ENCODE results near the gene NAT16. TPM values are rescaled to one million over a fixed set of nuclear protein-coding genes. Genes with fewer than 3 reads are reported as not detected.

Gene NAT16
- total and polyA plus RNA-seq, 2 experiments from 2014 or later = 0.21 to 0.31 TPM

GRCh38 chr7:101222275-101222830 lies 42.3 kb upstream of the NAT16 start (continued):
- TF ChIP-seq EZH2 (IDR thresholded peaks at IDR 0.05; ENCODE audit: low read depth, unreplicated experiment) (no peak), ZNF331 (CRISPR knock-in tag; IDR thresholded peaks at IDR 0.05; ENCODE audit: low read depth) (no peak)

GRCh38 chr7:101220295-101220694 lies 40.2 kb upstream of the NAT16 start:
- no peak overlapping the region for H3K4me3 ChIP-seq
- no peak for TF ChIP-seq EZH2 (IDR thresholded peaks at IDR 0.05; ENCODE audit: low read depth, unreplicated experiment)
- peaks cover 12% of the 10 kb centered on the region for H3K4me1 ChIP-seq (ENCODE audit: insufficient read depth)
- ATAC-seq (no peak), DNase-seq (ENCODE audit: low spot score) (no peak)
- Mint-ChIP-seq H3K36me3 (ENCODE audit: low read depth) (peaks cover 29% of the 10 kb centered on the region), H3K4me1 (peaks cover 24% of the 10 kb centered on the region), H3K4me3 (no peak overlapping the region), H3K27me3 (ENCODE audit: insufficient read depth, low read depth, poor library complexity) (peaks cover 16% of the 10 kb centered on the region), H3K9me3 (no peaks in the 10 kb centered on the region), H3K27ac (no peak overlapping the region)
- H3K27ac ChIP-seq (ENCODE audit: low read depth) = no peak overlapping the region
- peaks cover 10% of the 10 kb centered on the region; the same call in 1 of the 2 replicates for H3K36me3 ChIP-seq (ENCODE audit: insufficient read depth)
- H3K27me3 ChIP-seq (ENCODE audit: insufficient read depth) = no peaks in the 10 kb centered on the region
- no peak overlapping the region for H3K4me2 ChIP-seq
- H3K79me2 ChIP-seq (replicated peaks; ENCODE audit: insufficient read depth) = peaks cover 32% of the 10 kb centered on the region
- H4K20me1 ChIP-seq (replicated peaks; ENCODE audit: insufficient read depth) = peaks cover 4% of the 10 kb centered on the region; the same call in 1 of the 2 replicates
- H2AFZ ChIP-seq = no peak overlapping the region
- H3K9me2 ChIP-seq (ENCODE audit: insufficient read depth) = no peaks in the 10 kb centered on the region
- H3F3A ChIP-seq (replicated peaks; ENCODE audit: low read depth) = 0 out of 2 replicates have a peak, but pooled peaks cover 3% of the 10 kb centered on the region

GRCh38 chr7:101218236-101219125 lies 38.4 kb upstream of the NAT16 start:
- Histone ChIP-seq H3K36me3 (ENCODE audit: insufficient read depth) (no peaks in the 10 kb centered on the region), H3K79me2 (replicated peaks; ENCODE audit: insufficient read depth) (peaks cover 32% of the 10 kb centered on the region), H3K4me3 (peak overlapping the region; percentile 64), H3K4me2 (peak overlapping the region; percentile 80), H3K4me1 (ENCODE audit: insufficient read depth) (peaks cover 12% of the 10 kb centered on the region), H3K9me2 (ENCODE audit: insufficient read depth) (no peaks in the 10 kb centered on the region), H4K20me1 (replicated peaks; ENCODE audit: insufficient read depth) (0 out of 2 replicates have a peak, but pooled peaks cover 4% of the 10 kb centered on the region), H2AFZ (0 out of 2 replicates have a peak overlapping the region, but pooled peaks have one; percentile 15), H3F3A (replicated peaks; ENCODE audit: low read depth) (0 out of 2 replicates have a peak, but pooled peaks cover 3% of the 10 kb centered on the region), H3K27me3 (ENCODE audit: insufficient read depth) (no peaks in the 10 kb centered on the region), H3K27ac (ENCODE audit: low read depth) (no peak overlapping the region)
- TF ChIP-seq NANOG (IDR thresholded peaks at IDR 0.05; ENCODE audit: borderline replicate concordance) (no peak), STAT1 (IDR thresholded peaks at IDR 0.05; ENCODE audit: unreplicated experiment) (no peak), REST (IDR thresholded peaks at IDR 0.05; ENCODE audit: unreplicated experiment) (no peak), ZNF331 (CRISPR knock-in tag; IDR thresholded peaks at IDR 0.05; ENCODE audit: low read depth) (no peak), ZNF462 (CRISPR knock-in tag; IDR thresholded peaks at IDR 0.05) (no peak), POLR2AphosphoS5 (IDR thresholded peaks at IDR 0.05; ENCODE audit: low read depth) (no peak), JUNB (IDR thresholded peaks at IDR 0.05; ENCODE audit: unreplicated experiment) (no peak)
- peak overlapping the region; percentile 90 for H3K27ac Mint-ChIP-seq
- ATAC-seq = no peak
- peaks cover 16% of the 10 kb centered on the region for H3K27me3 Mint-ChIP-seq (ENCODE audit: insufficient read depth, low read depth, poor library complexity)
- H3K9me3 Mint-ChIP-seq = no peaks in the 10 kb centered on the region
- peak overlapping the region; percentile 97 for H3K4me3 Mint-ChIP-seq
- H3K4me1 Mint-ChIP-seq = peaks cover 24% of the 10 kb centered on the region
- no peak for DNase-seq (ENCODE audit: low spot score)
- H3K36me3 Mint-ChIP-seq (ENCODE audit: low read depth) = peaks cover 18% of the 10 kb centered on the region
